Ammon's horn (tissue), 1 donor: ENCODE data around the gene WIPI1.
"Not testable (repeated sequence)": the region's sequence is repeated elsewhere in the genome, so short reads cannot be mapped to it uniquely, and the experiment has no call there.

Experiments
- DNase-seq: peaks from one replicate; pipeline ENCODE4 v3.0.0-alpha.2; 2016; ENCODE audit warnings: low spot score

The WIPI1 gene

GRCh38 chr17:68413597-68414560 lies 43.4 kb downstream of the WIPI1 start:
- DNase-seq, result not testable (repeated sequence)

DNA sequence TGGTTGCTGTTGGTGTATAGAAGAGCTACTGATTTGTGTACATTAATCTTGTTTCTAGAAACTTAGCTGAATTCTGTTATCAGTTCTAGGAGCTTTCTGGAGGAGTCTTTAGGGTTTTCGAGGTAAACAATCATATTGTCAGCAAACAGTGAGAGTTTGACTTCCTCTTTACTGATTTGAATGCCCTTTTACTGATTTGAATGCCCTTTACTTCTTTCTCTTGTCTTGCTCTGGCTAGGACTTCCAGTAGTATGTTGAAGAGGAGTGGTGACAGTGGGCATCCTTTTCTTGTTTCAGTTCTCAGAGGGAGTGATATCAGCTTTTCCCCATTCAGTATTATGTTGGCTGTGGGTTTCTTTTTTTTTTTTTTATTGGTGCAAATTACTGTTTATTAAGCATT lies 49.6 kb downstream of the WIPI1 start:
- not testable (repeated sequence) for DNase-seq

DNA sequence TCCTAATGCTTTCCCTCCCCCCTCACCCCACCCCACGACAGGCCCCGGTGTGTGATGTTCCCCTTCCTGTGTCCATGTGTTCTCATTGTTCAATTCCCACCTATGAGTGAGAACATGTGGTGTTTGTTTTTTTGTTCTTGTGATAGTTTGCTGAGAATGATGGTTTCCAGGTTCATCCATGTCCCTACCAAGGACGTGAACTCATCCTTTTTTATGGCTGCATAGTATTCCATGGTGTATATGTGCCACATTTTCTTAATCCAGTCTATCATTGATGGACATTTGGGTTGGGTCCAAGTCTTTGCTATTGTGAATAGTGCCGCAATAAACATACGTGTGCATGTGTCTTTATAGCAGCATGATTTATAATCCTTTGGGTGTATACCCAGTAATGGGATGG lies 53.5 kb downstream of the WIPI1 start:
- DNase-seq, result not testable (repeated sequence)

GRCh38 chr17:68403122-68403521 lies 54.2 kb downstream of the WIPI1 start:
- DNase-seq, result no peak

- no peak for DNase-seq
Observed at GRCh38 chr17:68401288-68401687, 56.0 kb downstream of the WIPI1 start.

DNA sequence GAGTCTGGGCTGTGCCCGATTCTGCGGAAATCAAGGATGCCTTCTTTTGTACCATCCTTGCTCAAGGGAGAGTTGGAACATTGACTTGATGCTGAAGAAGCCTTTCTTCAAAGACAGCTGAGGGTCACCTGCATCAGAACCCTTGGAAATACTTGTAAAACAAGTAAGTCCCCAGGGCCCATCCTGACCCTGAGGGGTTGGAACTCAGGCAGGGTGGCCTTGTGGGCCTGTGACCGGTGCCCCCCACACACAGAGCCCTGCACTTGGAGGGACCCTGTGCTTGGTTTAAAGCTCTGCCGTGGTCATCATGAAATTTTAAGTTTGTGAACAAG lies 56.9 kb downstream of the WIPI1 start:
- DNase-seq, result no peak

- no peak for DNase-seq
Observed at GRCh38 chr17:68399638-68400403, 57.5 kb downstream of the WIPI1 start.

GRCh38 chr17:68398691-68399637 lies 58.3 kb downstream of the WIPI1 start:
- DNase-seq, result peak; percentile 35

GRCh38 chr17:68397108-68397536 lies 60.2 kb downstream of the WIPI1 start:
- DNase-seq, result no peak

DNA sequence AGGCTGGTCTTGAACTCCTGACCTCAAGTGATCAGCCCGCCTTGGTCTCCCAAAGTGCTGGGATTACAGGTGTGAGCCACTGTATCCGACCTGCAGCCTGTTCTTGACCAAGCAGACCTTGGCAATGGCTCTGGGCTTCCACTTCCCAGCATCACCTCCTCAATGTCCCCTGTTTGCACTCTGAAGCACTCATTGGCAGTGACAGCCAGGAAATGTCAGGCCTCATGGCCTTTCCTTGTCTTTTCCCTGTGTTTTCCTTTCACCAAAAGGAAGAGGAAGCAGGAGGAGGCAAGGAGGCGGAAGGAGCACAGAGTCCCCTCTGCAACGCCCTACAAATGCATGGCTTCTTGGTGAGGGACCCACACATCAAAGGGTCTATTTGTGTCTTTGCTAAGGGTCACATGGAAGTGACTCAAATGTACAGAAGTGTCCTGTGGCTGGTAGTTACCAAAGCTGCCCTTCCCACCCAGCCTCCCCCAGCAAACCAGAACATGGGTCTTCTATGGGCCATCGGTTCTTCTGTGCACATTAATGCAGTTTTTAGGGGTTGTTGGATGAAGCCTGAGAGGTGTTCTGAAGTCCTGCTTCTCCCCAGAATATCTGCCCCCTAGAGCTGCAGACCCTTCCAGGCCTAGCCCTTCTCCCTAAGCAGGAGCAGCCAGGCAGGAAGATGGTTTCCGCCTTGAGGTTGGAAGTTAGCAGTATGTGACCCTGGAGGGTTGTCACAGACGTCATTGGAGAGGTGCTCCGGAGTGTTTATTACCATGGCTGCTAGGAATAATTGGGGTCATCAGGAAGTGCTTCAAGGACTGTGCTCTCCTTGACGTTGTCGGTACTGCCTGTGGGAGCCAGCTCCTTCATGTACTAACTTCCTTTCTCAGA lies 60.8 kb downstream of the WIPI1 start:
- no peak for DNase-seq

GRCh38 chr17:68394608-68395331 lies 62.5 kb downstream of the WIPI1 start:
- no peak for DNase-seq

GRCh38 chr17:68391561-68392268 lies 65.6 kb downstream of the WIPI1 start:
- DNase-seq, result no peak

- no peak for DNase-seq
Observed at GRCh38 chr17:68390888-68391545, 66.3 kb downstream of the WIPI1 start.

DNA sequence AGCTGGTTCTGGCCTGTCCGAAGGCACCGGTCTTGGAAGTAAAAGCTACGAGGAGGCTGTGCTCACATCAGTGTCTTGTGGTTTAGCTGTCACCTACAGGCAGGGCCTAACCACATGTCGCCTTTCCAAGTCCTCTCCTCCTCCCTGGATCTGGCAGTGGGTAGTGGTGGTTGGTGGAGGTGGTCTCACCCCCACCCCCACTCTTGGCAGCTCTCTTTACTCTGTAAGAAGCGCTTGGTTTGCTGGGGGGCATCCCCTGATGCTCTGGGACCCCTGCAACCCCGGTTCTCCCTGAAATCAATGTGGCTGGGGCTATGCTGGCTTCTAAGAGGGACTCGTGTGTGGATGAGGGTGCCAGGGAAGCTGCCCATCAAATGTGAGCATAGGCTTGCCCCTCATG lies 68.3 kb downstream of the WIPI1 start:
- no peak for DNase-seq

DNA sequence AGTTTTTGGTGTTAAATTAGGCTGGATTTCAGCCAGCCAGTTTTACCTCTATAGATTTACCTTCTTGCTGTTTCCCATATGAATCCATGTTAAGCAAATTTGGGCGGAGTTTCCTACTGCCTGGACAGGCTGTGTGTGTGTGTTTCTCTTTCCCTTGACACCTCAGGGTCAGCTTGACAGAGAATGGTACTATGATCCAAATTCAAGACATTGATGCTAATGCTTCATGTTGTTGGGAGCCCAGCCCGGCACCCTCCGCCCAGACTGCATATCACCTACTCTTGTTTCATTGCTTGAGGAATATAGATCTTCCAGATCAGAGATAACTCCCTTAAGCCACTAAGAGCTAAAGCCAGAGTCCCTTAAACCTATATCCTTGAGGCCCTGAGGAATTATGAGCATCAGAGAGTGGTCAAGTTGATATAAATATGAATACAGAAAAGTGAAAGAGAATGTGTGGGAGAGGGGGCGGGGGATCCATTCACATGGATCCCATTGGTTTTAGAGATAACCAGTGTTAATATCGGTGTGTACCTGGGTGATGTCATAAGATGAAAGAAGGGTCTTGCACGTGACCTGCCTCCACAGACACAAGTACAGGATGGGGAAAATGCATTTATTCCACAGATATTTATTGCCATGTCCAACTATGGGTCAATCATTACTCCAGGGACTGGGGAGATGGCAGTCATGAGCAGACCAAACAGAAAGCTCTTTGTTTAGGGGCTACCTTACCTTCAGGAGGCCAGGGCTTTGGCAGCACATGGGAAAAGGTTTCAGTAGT lies 69.7 kb downstream of the WIPI1 start:
- no peak for DNase-seq

DNA sequence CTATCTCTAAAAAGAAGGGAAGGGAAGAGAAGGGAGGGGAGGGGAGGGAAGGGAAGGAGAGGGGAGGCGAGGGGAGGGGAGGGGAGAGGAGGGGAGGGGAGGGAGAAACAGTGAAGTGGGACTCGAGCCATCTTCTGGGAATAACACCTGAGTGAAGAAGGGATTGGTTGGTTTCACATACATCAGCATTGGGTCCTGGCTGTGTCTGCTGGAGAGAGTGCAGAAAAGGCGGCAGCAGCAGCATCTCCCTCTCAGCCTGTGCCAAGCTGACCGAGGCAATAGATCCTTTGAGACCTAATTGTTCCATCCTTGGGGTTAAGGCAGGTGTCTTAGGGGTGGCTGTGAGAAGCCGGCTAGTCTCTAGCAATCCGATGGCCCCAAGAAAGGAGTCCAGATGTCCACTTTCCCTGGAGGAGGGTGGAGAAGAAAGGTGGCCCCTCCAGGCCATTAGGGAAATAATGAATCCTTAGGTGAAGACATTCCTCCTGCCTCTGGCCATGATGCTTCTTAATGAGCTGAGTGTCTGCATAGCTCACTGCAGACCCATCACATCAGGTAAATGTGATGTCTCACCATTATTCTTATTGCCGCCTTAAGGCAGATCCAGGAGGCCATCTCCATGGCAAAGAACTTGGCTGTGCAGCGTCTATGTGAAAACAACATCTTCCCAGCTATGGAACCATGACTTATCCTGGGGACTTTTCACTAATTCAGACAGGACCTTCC lies 71.6 kb downstream of the WIPI1 start:
- no peak for DNase-seq

DNA sequence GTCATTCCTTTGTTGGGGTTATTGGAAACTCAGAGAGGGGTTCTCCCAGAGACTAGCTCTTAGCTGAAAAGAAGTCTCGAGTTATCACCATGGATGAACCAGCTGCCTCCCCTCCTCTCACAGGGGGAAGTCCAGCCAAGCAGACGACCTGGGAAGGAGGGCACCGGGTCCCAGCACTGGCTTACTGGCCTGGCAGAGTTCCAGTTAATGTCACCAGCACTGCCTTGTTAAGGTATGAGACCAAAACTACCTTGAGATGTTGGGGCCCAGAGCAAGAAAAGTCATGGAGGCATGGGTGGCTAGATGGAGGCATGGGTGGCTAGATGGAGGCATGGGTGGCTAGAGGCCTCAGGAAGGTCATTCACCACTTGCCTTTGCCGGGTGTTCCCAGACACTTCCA lies 72.4 kb downstream of the WIPI1 start:
- DNase-seq, result no peak

DNA sequence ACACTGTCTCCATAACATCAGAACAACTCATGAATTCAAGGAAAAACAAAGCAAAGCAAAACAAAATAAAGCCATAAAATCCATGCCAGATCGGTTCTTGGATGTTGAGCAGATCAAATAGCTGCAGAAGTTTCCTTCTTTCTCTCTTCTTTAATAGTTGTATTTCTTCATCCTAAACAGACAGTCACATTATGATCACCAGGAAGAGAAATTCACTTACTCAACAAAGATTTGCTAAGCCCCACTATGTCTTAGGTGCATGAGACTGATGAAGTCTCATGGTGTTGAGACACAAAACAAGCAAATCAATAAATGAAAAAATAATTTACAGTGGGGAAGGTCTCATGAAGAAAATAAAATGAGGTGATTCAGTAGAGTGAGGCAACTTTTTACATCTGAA lies 72.8 kb downstream of the WIPI1 start:
- no peak for DNase-seq
